Raji (cell line): ENCODE data around the gene CBFA2T3.

Experiments
- POLR2A ChIP-seq: IDR thresholded peaks from 2 replicates; pipeline ENCODE4 v1.6.1; 2011; ENCODE audit warnings: low read depth, low read length, control low read depth; ENCODE audit not compliant: insufficient read depth

CBFA2T3 gene

GRCh38 chr16:88897696-88898425 is 79.1 kb downstream of the CBFA2T3 start:
- TF ChIP-seq POLR2A, result no peak

- no peak for TF ChIP-seq POLR2A
Measured at GRCh38 chr16:88896238-88897070, 80.6 kb downstream of the CBFA2T3 start.

- TF ChIP-seq POLR2A, result no peak
Measured at GRCh38 chr16:88895335-88895734, 81.7 kb downstream of the CBFA2T3 start.

GRCh38 chr16:88894681-88895300 is 82.2 kb downstream of the CBFA2T3 start:
- no peak for TF ChIP-seq POLR2A

GRCh38 chr16:88893127-88893968 is 83.7 kb downstream of the CBFA2T3 start:
- no peak for TF ChIP-seq POLR2A

- no peak for TF ChIP-seq POLR2A
Measured at GRCh38 chr16:88892065-88892464, 84.9 kb downstream of the CBFA2T3 start.

GRCh38 chr16:88891083-88891482 is 85.9 kb downstream of the CBFA2T3 start:
- no peak for TF ChIP-seq POLR2A

GRCh38 chr16:88888461-88889387 is 88.3 kb downstream of the CBFA2T3 start:
- no peak for TF ChIP-seq POLR2A

- no peak for TF ChIP-seq POLR2A
Measured at GRCh38 chr16:88888057-88888456, 89.0 kb downstream of the CBFA2T3 start.

- TF ChIP-seq POLR2A, result no peak
Measured at GRCh38 chr16:88886845-88887521, 90.0 kb downstream of the CBFA2T3 start.

- no peak for TF ChIP-seq POLR2A
Measured at GRCh38 chr16:88886420-88886844, 90.6 kb downstream of the CBFA2T3 start.

GRCh38 chr16:88885693-88886280 is 91.2 kb downstream of the CBFA2T3 start:
- no peak for TF ChIP-seq POLR2A
